HG03280 (cell line): ENCODE data around the gene PLXND1.
A peak's percentile ranks its signal among the peaks of the same experiment; 100 is the strongest.

Experiments
- ATAC-seq: cut with Tn5 transposase; IDR thresholded peaks from one replicate; pipeline ENCODE4 v1.9.1; 2021; ENCODE audit warnings: mild to moderate bottlenecking, moderate library complexity; ENCODE audit not compliant: unreplicated experiment

The PLXND1 gene

DNA sequence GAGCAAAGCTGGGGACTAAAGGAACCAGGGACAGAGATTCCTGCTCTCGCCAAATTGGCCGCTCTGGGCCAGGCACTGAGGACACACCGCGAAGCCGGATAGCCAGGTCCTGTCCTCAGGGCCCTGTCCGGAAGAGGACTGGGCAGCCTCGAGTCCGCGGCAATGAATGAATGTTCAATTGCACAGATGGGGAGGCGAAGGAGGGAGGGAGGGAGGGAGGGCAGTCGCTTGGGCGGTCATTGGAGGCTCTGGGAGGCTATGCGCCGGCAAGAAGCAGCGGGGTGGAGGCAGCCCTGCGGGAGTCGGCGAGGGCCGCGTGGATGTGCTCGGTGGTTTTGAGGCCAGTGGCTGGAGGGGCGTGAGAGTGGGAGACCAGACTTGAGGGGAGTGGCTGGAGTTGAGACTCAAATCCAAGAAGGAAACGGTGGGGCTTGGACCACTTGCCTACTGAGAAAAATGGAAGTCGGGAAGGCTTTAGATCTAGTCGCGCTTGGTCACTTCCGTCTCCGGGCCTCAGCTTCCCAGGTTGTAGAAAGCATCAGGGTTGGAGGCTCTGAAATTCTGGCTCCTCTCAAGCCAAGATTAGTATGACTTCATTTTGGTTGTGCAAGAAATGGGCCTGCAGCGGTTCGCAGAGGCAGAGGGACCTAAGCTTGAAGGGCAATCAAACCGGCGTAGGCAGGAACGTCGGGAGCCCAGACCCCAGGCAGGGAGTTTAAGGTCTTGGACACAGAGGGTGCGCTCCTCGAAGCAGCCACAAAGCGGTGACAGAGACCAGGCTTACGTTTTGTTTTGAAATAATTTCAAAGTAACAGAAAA is 21.1 kb upstream of the PLXND1 start:
- ATAC-seq: peak; percentile 43

DNA sequence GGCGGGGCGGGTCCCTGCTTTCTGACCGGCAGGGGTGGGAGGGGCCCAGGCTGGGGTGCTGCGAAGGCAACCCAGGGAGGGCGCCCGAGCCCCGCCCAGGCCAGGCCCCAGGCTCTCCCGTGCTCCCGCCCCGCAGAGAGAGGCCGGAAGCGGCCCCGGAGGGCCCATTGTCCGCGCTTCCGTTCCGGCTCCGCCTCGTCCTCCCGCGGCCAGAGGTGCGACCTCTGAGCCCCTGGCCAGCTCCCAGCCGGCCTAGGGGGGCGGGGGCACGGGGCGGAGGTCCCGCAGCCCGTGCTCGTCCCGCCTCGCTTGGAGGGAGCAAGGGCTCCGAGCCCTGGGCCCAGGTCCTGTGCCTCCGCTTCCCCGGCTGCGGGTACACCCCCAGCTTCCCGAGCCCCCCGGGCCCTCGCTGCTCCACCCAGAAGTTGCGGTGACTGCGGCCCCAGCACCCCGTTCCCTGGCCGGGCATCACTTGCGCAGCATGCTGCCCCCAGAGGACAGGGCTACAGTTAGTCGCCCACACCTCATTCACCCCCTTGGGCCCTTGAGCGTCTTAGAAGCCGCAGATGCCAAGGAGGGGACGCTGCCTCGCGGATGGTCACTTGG is 20.4 kb upstream of the PLXND1 start:
- peak; percentile 89 for ATAC-seq

GRCh38 chr3:129625072-129625874 is 18.8 kb upstream of the PLXND1 start:
- no peak for ATAC-seq

GRCh38 chr3:129624347-129625071 is 18.0 kb upstream of the PLXND1 start:
- ATAC-seq: no peak

DNA sequence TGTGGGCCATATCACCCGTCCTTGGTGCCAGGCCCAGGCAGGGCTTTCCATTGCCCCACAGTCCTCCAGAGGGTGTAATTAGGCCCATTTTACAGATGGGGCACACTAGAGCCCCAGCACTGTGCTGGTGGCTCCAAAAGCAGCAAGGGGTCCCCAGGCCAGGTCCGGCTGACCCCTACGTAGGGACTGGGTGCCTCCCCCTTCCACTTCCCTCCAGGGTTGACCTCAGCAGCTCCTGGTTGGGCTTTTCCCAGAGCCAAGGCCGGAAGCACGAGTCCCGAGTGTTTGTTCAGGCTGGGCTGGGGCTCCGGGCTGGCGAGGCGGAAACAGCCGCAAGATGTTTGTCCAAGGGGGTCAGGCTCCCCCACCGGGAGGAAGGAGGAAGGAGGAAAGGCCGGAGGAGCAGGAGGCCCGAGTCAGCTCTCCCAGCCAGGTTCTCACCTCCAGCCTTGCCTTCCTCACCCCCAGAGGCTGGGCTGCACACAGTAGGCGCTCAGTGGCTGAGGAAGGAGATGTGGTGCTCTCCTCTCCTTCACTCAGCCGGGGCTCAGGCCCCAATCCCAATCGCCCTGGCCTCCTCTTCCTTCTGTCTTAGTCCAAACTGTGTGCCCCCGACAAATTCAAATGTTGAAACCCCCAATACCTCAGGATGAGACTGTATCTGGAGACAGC is 17.1 kb upstream of the PLXND1 start:
- ATAC-seq: no peak

GRCh38 chr3:129622933-129623332 is 16.5 kb upstream of the PLXND1 start:
- no peak for ATAC-seq

DNA sequence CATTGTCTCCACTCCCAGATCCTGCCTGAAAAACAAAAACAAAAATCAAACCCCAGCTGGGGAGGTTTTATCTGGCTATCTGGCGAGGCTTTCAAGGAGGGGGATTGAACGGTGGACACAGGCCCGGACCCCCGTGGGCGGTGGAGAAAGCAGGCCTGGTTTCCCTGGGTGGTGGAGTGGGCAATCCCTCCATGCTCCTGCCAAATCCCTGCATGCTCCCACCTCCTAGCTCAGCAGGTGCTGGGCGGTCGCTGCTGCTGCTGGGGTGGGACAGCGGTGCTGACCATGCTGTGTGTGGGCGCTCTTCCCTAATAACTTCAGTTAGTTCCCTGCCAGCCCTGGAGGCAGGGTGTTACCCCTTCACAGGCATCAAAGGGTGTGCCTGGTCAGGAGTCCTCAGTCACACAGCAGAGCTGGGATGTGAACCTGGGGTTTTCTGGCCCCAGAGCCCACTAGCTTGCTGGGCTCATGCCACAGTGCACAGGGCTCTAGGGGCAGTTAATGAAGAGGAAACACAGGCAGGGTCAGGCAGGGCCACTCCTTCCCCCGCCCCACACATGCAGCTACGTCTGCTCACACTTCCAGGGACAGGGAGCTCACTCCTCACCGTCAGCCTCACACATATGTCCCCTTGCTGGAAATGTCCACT is 15.9 kb upstream of the PLXND1 start:
- ATAC-seq: no peak

- ATAC-seq: no peak
Observed at GRCh38 chr3:129621626-129622225, 15.2 kb upstream of the PLXND1 start.

GRCh38 chr3:129620828-129621559 is 14.5 kb upstream of the PLXND1 start:
- no peak for ATAC-seq

DNA sequence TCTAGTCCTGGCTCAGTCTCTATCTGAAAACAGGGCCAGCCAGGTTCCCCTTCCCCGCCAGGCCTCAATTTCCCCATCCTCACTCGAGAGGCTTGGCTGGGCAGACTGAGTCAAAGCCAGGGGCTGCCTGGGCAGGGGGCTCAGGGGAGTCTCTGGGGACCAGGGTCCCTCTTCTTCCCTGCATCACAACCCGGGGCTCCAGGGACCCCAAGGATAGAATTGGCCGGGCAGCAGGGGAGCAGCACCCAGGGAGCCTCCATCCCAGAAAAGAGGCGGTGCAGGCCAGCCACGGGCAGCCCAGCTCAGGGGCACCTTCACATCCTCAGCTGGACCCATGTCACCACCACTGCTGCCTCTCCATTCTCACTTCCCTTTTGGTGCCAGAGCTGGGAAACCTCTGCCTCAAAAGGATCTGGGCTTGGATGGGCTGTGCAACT is 13.3 kb upstream of the PLXND1 start:
- ATAC-seq: no peak

DNA sequence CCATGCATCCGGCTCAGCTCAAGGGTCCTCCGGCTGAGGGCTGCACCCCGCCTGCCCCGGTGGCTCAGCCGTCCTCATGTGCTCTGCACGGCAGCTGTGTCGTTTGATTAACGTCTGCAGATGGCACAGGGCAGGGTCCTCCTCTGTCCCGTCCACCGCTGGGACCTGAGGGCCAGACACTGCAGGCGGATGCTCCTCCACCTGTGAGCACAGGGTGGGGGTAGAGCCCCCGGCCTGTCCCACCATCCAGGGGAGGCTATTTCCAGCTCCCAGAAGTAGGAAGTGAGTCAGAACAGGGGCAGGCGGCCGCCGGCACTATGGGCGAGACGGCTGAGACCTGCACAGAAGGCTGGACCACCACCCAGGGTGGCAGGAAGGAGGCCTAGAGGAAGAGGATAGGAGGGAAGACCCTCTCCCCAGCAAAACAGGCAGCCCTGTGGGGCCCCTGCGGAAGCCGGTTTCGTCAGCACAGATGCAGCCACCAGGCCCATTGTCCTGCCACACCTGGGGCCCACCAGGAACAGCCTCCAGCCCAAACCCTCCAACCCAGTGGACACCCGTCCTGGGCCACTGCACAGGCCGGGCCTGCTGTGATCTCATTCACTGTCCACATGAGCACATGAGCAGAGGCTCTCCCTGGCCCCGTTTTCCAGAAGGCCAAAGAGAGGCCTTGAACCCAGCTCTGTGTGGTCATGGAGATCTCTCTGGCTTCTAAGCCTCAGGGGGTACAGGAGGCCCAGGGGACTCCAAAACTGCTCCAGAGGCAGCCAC is 12.6 kb upstream of the PLXND1 start:
- no peak for ATAC-seq

DNA sequence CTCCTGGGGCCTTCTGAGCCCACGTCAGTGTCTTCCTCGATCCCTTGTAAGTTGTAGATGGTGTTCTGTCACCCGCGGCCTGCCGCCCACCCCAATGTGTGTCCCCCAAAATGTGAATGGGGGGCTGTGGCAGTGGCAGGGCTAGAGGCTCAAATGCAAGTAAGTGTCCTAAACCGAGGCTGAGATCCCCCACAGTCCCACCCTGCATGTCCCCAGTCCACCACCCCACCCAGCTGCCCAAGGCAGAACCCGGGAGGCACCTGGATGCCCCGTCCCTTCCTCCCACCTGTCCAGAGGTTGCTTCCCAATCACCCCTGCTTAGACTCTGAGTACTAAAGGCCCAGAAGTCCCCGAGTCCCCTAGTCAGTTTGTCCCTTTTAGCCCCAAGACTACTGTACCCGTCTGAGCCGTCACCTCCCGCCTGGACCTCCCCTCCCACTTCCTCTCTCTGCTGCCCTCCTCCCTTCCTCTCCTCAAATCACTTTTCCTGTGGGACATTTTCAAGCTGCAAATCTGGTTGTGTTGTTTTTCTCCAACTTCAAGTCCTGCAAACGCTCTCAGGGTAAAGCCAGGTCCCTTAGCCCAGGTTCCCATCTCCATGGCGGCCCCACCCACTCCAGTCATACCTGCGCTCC is 11.8 kb upstream of the PLXND1 start:
- no peak for ATAC-seq

GRCh38 chr3:129617381-129618185 is 11.1 kb upstream of the PLXND1 start:
- no peak for ATAC-seq

GRCh38 chr3:129616713-129617112 is 10.2 kb upstream of the PLXND1 start:
- no peak for ATAC-seq

GRCh38 chr3:129616291-129616690 is 9.8 kb upstream of the PLXND1 start:
- no peak for ATAC-seq

GRCh38 chr3:129615751-129616281 is 9.3 kb upstream of the PLXND1 start:
- no peak for ATAC-seq
